ENCODE data around the gene APP. TPM values are rescaled to one million over a fixed set of nuclear protein-coding genes. Genes with fewer than 3 reads are reported as not detected.
"Not testable (repeated sequence)": the region's sequence is repeated elsewhere in the genome, so short reads cannot be mapped to it uniquely, and the experiment has no call there.

APP gene
- total RNA-seq, 2 experiments from 2014 or later, result 0.55 TPM; not detected in 1

DNA sequence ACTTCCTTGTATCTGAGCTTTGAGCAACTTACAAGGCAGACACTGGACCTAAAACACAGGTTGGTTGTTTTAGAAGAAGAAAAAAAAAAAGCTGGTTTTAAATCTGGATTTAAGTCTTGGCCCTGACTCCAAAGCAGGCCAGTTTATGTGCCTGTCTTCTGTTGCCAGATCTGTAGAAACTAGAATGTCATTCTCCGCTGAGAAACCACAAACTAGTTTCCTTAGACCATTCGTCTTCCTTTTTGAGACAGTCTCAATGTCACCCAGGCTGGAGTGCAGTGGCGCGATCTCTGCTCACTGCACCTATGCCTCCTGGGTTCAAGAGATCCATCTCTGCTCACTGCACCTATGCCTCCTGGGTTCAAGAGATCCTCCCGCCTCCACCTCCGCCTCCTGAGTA, 33.9 kb downstream of the APP start:
- intact Hi-C loops (cut with micrococcal nuclease; ENCODE audit: unreplicated experiment), result no loop called here
- no peak for TF ChIP-seq EZH2phosphoT487 (IDR thresholded peaks at IDR 0.05; ENCODE audit: borderline replicate concordance, low read depth, low read length)
- TF ChIP-seq, protein P1, sequence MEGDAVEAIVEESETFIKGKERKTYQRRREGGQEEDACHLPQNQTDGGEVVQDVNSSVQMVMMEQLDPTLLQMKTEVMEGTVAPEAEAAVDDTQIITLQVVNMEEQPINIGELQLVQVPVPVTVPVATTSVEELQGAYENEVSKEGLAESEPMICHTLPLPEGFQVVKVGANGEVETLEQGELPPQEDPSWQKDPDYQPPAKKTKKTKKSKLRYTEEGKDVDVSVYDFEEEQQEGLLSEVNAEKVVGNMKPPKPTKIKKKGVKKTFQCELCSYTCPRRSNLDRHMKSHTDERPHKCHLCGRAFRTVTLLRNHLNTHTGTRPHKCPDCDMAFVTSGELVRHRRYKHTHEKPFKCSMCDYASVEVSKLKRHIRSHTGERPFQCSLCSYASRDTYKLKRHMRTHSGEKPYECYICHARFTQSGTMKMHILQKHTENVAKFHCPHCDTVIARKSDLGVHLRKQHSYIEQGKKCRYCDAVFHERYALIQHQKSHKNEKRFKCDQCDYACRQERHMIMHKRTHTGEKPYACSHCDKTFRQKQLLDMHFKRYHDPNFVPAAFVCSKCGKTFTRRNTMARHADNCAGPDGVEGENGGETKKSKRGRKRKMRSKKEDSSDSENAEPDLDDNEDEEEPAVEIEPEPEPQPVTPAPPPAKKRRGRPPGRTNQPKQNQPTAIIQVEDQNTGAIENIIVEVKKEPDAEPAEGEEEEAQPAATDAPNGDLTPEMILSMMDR (conservative IDR thresholded peaks at IDR 0.05; ENCODE audit: low read length), result no peak
- H3K9me3 ChIP-seq (ENCODE audit: low read length), result no peaks in the 10 kb centered on the region
- no peaks in the 10 kb centered on the region for H3K4me1 ChIP-seq (ENCODE audit: insufficient read depth, low read length, poor library complexity, severe bottlenecking)
- H4K20me1 ChIP-seq (ENCODE audit: insufficient read depth, low read length), result no peaks in the 10 kb centered on the region
- H3K36me3 ChIP-seq (ENCODE audit: insufficient read depth, low read length), result no peaks in the 10 kb centered on the region
- H3K4me2 ChIP-seq (ENCODE audit: low read length), result no peak overlapping the region
- no peaks in the 10 kb centered on the region for H3K79me2 ChIP-seq (ENCODE audit: insufficient read depth, low read depth, low read length)
- no peak overlapping the region for H2AFZ ChIP-seq (ENCODE audit: low read length)
- H3K4me3 ChIP-seq (ENCODE audit: low read depth, low read length, poor library complexity, severe bottlenecking), result no peak overlapping the region
- no TSS peak for BruUV-seq (replicated peaks)
- ChIA-PET POLR2A (no interaction called here), CTCF (ENCODE audit: unreplicated experiment) (no interaction called here)
- no peak for DNase-seq (ENCODE audit: low spot score)
- no peak overlapping the region for H3K27ac ChIP-seq (ENCODE audit: low read depth, low read length, poor library complexity, severe bottlenecking)
- no peaks in the 10 kb centered on the region for H3K9me2 ChIP-seq (ENCODE audit: insufficient read depth, low read length)

DNA sequence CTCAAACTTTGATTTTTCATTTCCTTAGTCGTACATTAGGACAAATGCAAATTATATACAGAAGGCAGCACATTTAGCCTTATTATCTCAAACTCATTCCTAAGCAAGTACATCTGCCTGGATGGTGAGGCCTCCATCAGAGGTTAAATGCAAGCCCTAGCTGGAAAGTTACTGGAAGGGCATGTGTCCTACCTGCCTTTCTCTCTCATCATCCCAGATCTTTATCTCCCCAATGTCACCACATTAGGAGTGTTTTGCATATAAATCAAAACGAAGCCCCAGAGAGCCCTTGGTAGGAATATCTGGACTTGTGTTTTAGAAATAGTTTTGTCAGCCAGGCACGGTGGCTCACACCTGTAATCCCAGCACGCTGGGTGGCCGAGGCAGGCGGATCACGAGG, 35.0 kb downstream of the APP start:
- Histone ChIP-seq H3K4me3 (ENCODE audit: low read depth, low read length, poor library complexity, severe bottlenecking) (no peak overlapping the region), H4K20me1 (ENCODE audit: insufficient read depth, low read length) (no peaks in the 10 kb centered on the region), H3K4me1 (ENCODE audit: insufficient read depth, low read length, poor library complexity, severe bottlenecking) (no peaks in the 10 kb centered on the region), H3K4me2 (ENCODE audit: low read length) (no peak overlapping the region), H3K36me3 (ENCODE audit: insufficient read depth, low read length) (no peaks in the 10 kb centered on the region), H3K9me3 (ENCODE audit: low read length) (no peaks in the 10 kb centered on the region), H3K79me2 (ENCODE audit: insufficient read depth, low read depth, low read length) (no peaks in the 10 kb centered on the region), H2AFZ (ENCODE audit: low read length) (no peak overlapping the region), H3K27ac (ENCODE audit: low read depth, low read length, poor library complexity, severe bottlenecking) (no peak overlapping the region), H3K9me2 (ENCODE audit: insufficient read depth, low read length) (no peaks in the 10 kb centered on the region)
- BruUV-seq (replicated peaks), result no TSS peak
- ChIA-PET POLR2A (interaction anchor here (0.6 kb wide), 1 partner anchor 12 kb away, joined by 7 read pairs; no protein-coding TSS in a partner anchor), CTCF (ENCODE audit: unreplicated experiment) (no interaction called here)
- DNase-seq (ENCODE audit: low spot score), result no peak
- TF ChIP-seq EZH2phosphoT487 (IDR thresholded peaks at IDR 0.05; ENCODE audit: borderline replicate concordance, low read depth, low read length), result no peak
- TF ChIP-seq, protein P1 (conservative IDR thresholded peaks at IDR 0.05; ENCODE audit: low read length), result no peak
- intact Hi-C loops (cut with micrococcal nuclease; ENCODE audit: unreplicated experiment), result no loop called here

DNA sequence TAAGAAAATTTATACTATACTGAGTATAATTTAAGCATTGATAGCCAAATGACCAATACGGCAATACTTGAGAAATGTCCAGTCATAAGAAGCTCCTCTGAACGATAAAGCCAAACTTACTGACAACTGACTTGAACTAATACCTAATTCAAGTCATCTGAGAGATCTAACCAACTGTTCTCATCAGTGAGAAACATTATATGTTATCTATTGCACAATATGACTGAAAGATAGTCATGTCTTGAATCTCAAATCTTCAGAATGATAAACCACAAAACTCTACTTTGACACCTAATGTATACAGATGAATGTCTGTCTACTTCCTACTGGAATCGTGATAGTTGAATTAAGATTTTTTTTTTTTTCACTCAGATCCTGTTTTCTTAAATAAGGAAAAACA, 39.0 kb downstream of the APP start:
- Histone ChIP-seq H3K4me1 (ENCODE audit: insufficient read depth, low read length, poor library complexity, severe bottlenecking) (no peaks in the 10 kb centered on the region), H2AFZ (ENCODE audit: low read length) (no peak overlapping the region), H3K9me2 (ENCODE audit: insufficient read depth, low read length) (no peaks in the 10 kb centered on the region), H3K27ac (ENCODE audit: low read depth, low read length, poor library complexity, severe bottlenecking) (no peak overlapping the region), H3K4me2 (ENCODE audit: low read length) (no peak overlapping the region), H3K36me3 (ENCODE audit: insufficient read depth, low read length) (no peaks in the 10 kb centered on the region), H3K79me2 (ENCODE audit: insufficient read depth, low read depth, low read length) (no peaks in the 10 kb centered on the region), H3K4me3 (ENCODE audit: low read depth, low read length, poor library complexity, severe bottlenecking) (no peak overlapping the region), H3K9me3 (ENCODE audit: low read length) (no peaks in the 10 kb centered on the region), H4K20me1 (ENCODE audit: insufficient read depth, low read length) (no peaks in the 10 kb centered on the region)
- ChIA-PET CTCF (ENCODE audit: unreplicated experiment) (no interaction called here), POLR2A (no interaction called here)
- BruUV-seq (replicated peaks), result no TSS peak
- DNase-seq (ENCODE audit: low spot score), result no peak
- TF ChIP-seq, protein P1 (conservative IDR thresholded peaks at IDR 0.05; ENCODE audit: low read length), result no peak
- TF ChIP-seq EZH2phosphoT487 (IDR thresholded peaks at IDR 0.05; ENCODE audit: borderline replicate concordance, low read depth, low read length), result no peak
- intact Hi-C loops (cut with micrococcal nuclease; ENCODE audit: unreplicated experiment), result no loop called here

- H4K20me1 ChIP-seq (ENCODE audit: insufficient read depth, low read length); BruUV-seq (replicated peaks); H3K4me1 ChIP-seq (ENCODE audit: insufficient read depth, low read length, poor library complexity, severe bottlenecking); H3K9me3 ChIP-seq (ENCODE audit: low read length); POLR2A ChIA-PET; H3K27ac ChIP-seq (ENCODE audit: low read depth, low read length, poor library complexity, severe bottlenecking); H2AFZ ChIP-seq (ENCODE audit: low read length); H3K79me2 ChIP-seq (ENCODE audit: insufficient read depth, low read depth, low read length); CTCF ChIA-PET (ENCODE audit: unreplicated experiment); H3K4me2 ChIP-seq (ENCODE audit: low read length); intact Hi-C loops (cut with micrococcal nuclease; ENCODE audit: unreplicated experiment); H3K4me3 ChIP-seq (ENCODE audit: low read depth, low read length, poor library complexity, severe bottlenecking); DNase-seq (ENCODE audit: low spot score); H3K9me2 ChIP-seq (ENCODE audit: insufficient read depth, low read length); H3K36me3 ChIP-seq (ENCODE audit: insufficient read depth, low read length): not testable (repeated sequence)
These were observed 39.5 kb downstream of the APP start for GRCh38 chr21:26131053-26131452.
